GM12878 (cell line): ENCODE results near the gene ROBO1. TPM values are rescaled to one million over a fixed set of nuclear protein-coding genes. Genes with fewer than 3 reads are reported as not detected.

ENCODE experiments used
- BACH1 ChIP-seq: fragments of 450-650 bp; IDR thresholded peaks from 2 replicates; pipeline ENCODE4 v1.6.1; 2017; ENCODE audit warnings: mild to moderate bottlenecking, borderline replicate concordance
- BCLAF1 ChIP-seq: fragments of 450-650 bp; IDR thresholded peaks from 2 replicates; pipeline ENCODE4 v1.6.1; 2017; ENCODE audit warnings: antibody characterized with exemption, mild to moderate bottlenecking, moderate library complexity
- BHLHE40 ChIP-seq, 2 experiments: fragments of 450-650 bp in 1 of 2; IDR thresholded peaks; 2 replicates each; pipeline ENCODE4 v1.6.1; 2011 to 2017; ENCODE audit warnings: low read depth in 2 of 2, borderline replicate concordance in 1 of 2, improper control_type of control experiment in 1 of 2, low read length in 1 of 2, mild to moderate bottlenecking in 1 of 2
- CEBPB ChIP-seq, 2 experiments: fragments of 150-350 bp in 1 of 2; IDR thresholded peaks; 2 replicates each; pipeline ENCODE4 v1.6.1; 2012 to 2014; ENCODE audit warnings: low read depth in 2 of 2, low read length in 2 of 2, borderline replicate concordance in 1 of 2, inconsistent platforms in 1 of 2
- CHD2 ChIP-seq: IDR thresholded peaks from 2 replicates; pipeline ENCODE4 v1.6.1; 2011; ENCODE audit warnings: low read depth, low read length, improper control_type of control experiment, borderline replicate concordance
- CREM ChIP-seq: IDR thresholded peaks from 2 replicates; pipeline ENCODE4 v1.6.1; 2014; ENCODE audit warnings: antibody characterized with exemption, low read depth
- CUX1 ChIP-seq: IDR thresholded peaks from 2 replicates; pipeline ENCODE4 v1.6.1; 2012; ENCODE audit warnings: improper control_type of control experiment, low read depth, low read length; ENCODE audit not compliant: insufficient replicate concordance
- FOXM1 ChIP-seq: IDR thresholded peaks from 2 replicates; pipeline ENCODE4 v1.6.1; 2012; ENCODE audit warnings: low read depth, mild to moderate bottlenecking, inconsistent platforms, low read length, moderate library complexity
- MAX ChIP-seq: IDR thresholded peaks from 2 replicates; pipeline ENCODE4 v1.6.1; 2012; ENCODE audit warnings: low read depth, low read length, improper control_type of control experiment
- MEF2B ChIP-seq: fragments of 450-650 bp; IDR thresholded peaks from 2 replicates; pipeline ENCODE4 v1.6.1; 2018; ENCODE audit warnings: mild to moderate bottlenecking, moderate library complexity; ENCODE audit not compliant: partially characterized antibody, poor library complexity, severe bottlenecking
- MLLT1 ChIP-seq: fragments of 450-650 bp; IDR thresholded peaks from 2 replicates; pipeline ENCODE4 v1.6.1; 2016; ENCODE audit warnings: mild to moderate bottlenecking
- NR2C2 ChIP-seq: IDR thresholded peaks from 2 replicates; pipeline ENCODE4 v1.6.1; 2011; ENCODE audit warnings: borderline replicate concordance, low read depth; ENCODE audit not compliant: control insufficient read depth, insufficient read length
- POLR2AphosphoS5 ChIP-seq: IDR thresholded peaks from 2 replicates; pipeline ENCODE4 v1.6.1; 2011; ENCODE audit warnings: mild to moderate bottlenecking, low read length, inconsistent platforms
- RBBP5 ChIP-seq: fragments of 200-600 bp; sonication (generic); conservative IDR thresholded peaks from 2 replicates; pipeline ENCODE4 v1.6.1; 2016
- WRNIP1 ChIP-seq: IDR thresholded peaks from 2 replicates; pipeline ENCODE4 v1.6.1; 2011; ENCODE audit warnings: low read depth, low read length, improper control_type of control experiment, borderline replicate concordance
- YBX1 ChIP-seq: fragments of 450-650 bp; IDR thresholded peaks from 2 replicates; pipeline ENCODE4 v1.6.1; 2016; ENCODE audit warnings: antibody characterized with exemption
- ZBTB4 ChIP-seq: fragments of 450-650 bp; formaldehyde crosslinking; IDR thresholded peaks from 2 replicates; pipeline ENCODE4 v1.4.0; 2022; ENCODE audit warnings: mild to moderate bottlenecking, moderate library complexity
- polyA plus RNA-seq, 11 experiments: library from polyadenylated mRNA; depleted of rRNA in 4 of 11; unstranded in 6 of 11; stranded (reverse) in 5 of 11; fragments of >200 nt; fragmentation: Nextera tagmentation in 4 of 11; fragmentation: Illumina TruSeq in 1 of 11; extraction: Ambion mirVana in 4 of 11; extraction: Trizol in 1 of 11; gene quantifications; 1 replicate in 1 of 11; 2 replicates in 10 of 11; pipeline versions ENCODE4 v1.2.1 to v1.2.3, GENCODE V29; 2011 to 2016; ENCODE audit warnings: inconsistent platforms in 2 of 11, missing spikeins in 2 of 11, low read depth in 1 of 11
- total RNA-seq, 4 experiments: library from RNA; depleted of rRNA in 3 of 4; stranded (reverse); fragments of >200 nt in 3 of 4; fragmentation: Illumina TruSeq in 1 of 4; extraction: Trizol in 1 of 4; gene quantifications; 2 replicates each; pipeline versions ENCODE4 v1.2.1 to v1.2.3, GENCODE V29; 2013 to 2021

Gene ROBO1
- total and polyA plus RNA-seq, 10 of the 15 experiments (the other 5 are each of a cell fraction or from before 2014, with no cell fraction given): 0.29 to 46.5 (median 1.2) TPM

- TF ChIP-seq MLLT1 (no peak), BCLAF1 (no peak), CEBPB (IDR thresholded peaks at IDR 0.05; ENCODE audit: borderline replicate concordance in 1 of 2, low read depth in 2 of 2, low read length in 2 of 2) (no peak), CREM (0 out of 2 replicates have a peak, but pooled peaks have one; percentile 23), BACH1 (no peak), CUX1 (no peak), ZBTB4 (CRISPR knock-in tag) (no peak), NR2C2 (no peak), YBX1 (no peak), WRNIP1 (no peak), POLR2AphosphoS5 (no peak), MEF2B (peak; percentile 53), MAX (no peak), CHD2 (no peak), BHLHE40 (IDR thresholded peaks at IDR 0.05; ENCODE audit: borderline replicate concordance in 1 of 2, low read depth in 2 of 2, low read length in 1 of 2) (peak in 1 of 2 experiments; percentile 50; a peak in 2 of 4 replicates), RBBP5 (no peak), FOXM1 (no peak)
Measured at GRCh38 chr3:79564192-79564591, 203.6 kb downstream of the ROBO1 start (continued).
